H1 (cell line): ENCODE results near the gene MYD88. TPM values are rescaled to one million over a fixed set of nuclear protein-coding genes. Genes with fewer than 3 reads are reported as not detected.

ENCODE experiments used
- CTCF ChIA-PET: fragments of 300-600 bp; sonication (Branson Sonifier 250); formaldehyde crosslinking; loops from one replicate; lab custom pipeline; 2021; ENCODE audit not compliant: partially characterized antibody; lab: Charles Lee
- POLR2A ChIA-PET: fragments of 300-600 bp; sonication (Branson Sonifier 250); formaldehyde crosslinking; loops from one replicate; lab custom pipeline; 2021; ENCODE audit warnings: inconsistent platforms; ENCODE audit not compliant: partially characterized antibody; lab: Charles Lee
- DNase-seq, 2 experiments: peaks; one replicate each; pipeline versions ENCODE4 v3.0.0 to v3.0.0-alpha.2; 2010 to 2022; ENCODE audit warnings: low spot score in 2 of 2, low read depth in 1 of 2, mixed read lengths in 1 of 2
- FAIRE-seq: peaks from 2 replicates; lab custom pipeline; 2011; peaks lifted over from hg19 to GRCh38; lab: Jason Lieb, UNC
- H2AFZ ChIP-seq: 2 replicates; pipeline ENCODE4 v1.8.1; 2012; ENCODE audit warnings: low read length, inconsistent platforms
- H2AK5ac ChIP-seq: 2 replicates; pipeline ENCODE4 v1.6.1; 2013; ENCODE audit warnings: low read depth, low read length
- H2BK120ac ChIP-seq: replicated peaks from 2 replicates; pipeline ENCODE3; 2013; ENCODE audit warnings: low read depth, low read length, inconsistent platforms
- H2BK12ac ChIP-seq: 2 replicates; pipeline ENCODE4 v1.6.1; 2013; ENCODE audit warnings: low read depth, low read length
- H2BK15ac ChIP-seq: 2 replicates; pipeline ENCODE4 v1.6.1; 2013; ENCODE audit warnings: low read length
- H2BK20ac ChIP-seq: 2 replicates; pipeline ENCODE4 v1.6.1; 2013; ENCODE audit warnings: low read length
- H2BK5ac ChIP-seq: 2 replicates; pipeline ENCODE4 v1.6.1; 2013; ENCODE audit warnings: low read depth, low read length
- H3K14ac ChIP-seq: 2 replicates; pipeline ENCODE4 v1.6.1; 2013; ENCODE audit warnings: inconsistent platforms; ENCODE audit not compliant: insufficient read length
- H3K18ac ChIP-seq: 2 replicates; pipeline ENCODE4 v1.6.1; 2013; ENCODE audit warnings: low read length; ENCODE audit errors: extremely low read depth
- H3K23ac ChIP-seq: 2 replicates; pipeline ENCODE4 v1.6.1; 2013; ENCODE audit warnings: inconsistent platforms; ENCODE audit not compliant: insufficient read length
- H3K23me2 ChIP-seq: 2 replicates; pipeline ENCODE4 v1.6.1; 2013; ENCODE audit warnings: low read depth, low read length
- H3K27ac ChIP-seq: 2 replicates; pipeline ENCODE4 v1.6.1; 2011; ENCODE audit warnings: low read depth, low read length, inconsistent platforms
- H3K27me3 ChIP-seq, 4 experiments: replicated peaks in 1 of 4; 1 replicate in 1 of 4; 2 replicates in 3 of 4; pipeline versions ENCODE4 v1.6.1 to v1.8.1; 2011 to 2013; ENCODE audit warnings: low read length in 3 of 4, mild to moderate bottlenecking in 3 of 4, inconsistent platforms in 2 of 4, mixed read lengths in 2 of 4, moderate library complexity in 1 of 4; ENCODE audit not compliant: control insufficient read depth in 3 of 4, insufficient read depth in 3 of 4; ENCODE audit errors: extremely low read depth in 1 of 4
- H3K36me3 ChIP-seq, 4 experiments: 2 replicates each; pipeline versions ENCODE4 v1.6.1 to v1.8.1; 2011 to 2013; ENCODE audit warnings: mild to moderate bottlenecking in 4 of 4, low read length in 3 of 4, moderate library complexity in 2 of 4, control low read depth in 1 of 4, inconsistent platforms in 1 of 4; ENCODE audit not compliant: insufficient read depth in 4 of 4, control insufficient read depth in 2 of 4
- H3K4ac ChIP-seq: replicated peaks from 2 replicates; pipeline ENCODE3; 2013; ENCODE audit warnings: low read length, low read depth, mixed read lengths, inconsistent platforms; ENCODE audit not compliant: insufficient read length
- H3K4me1 ChIP-seq, 4 experiments: replicated peaks in 1 of 4; 1 replicate in 1 of 4; 2 replicates in 3 of 4; pipeline versions ENCODE4 v1.6.1 to v1.8.1; 2011 to 2013; ENCODE audit warnings: low read length in 3 of 4, inconsistent platforms in 2 of 4, mixed read lengths in 1 of 4; ENCODE audit not compliant: insufficient read depth in 4 of 4, control insufficient read depth in 3 of 4
- H3K4me2 ChIP-seq, 2 experiments: 2 replicates each; pipeline versions ENCODE4 v1.6.1 to v1.8.1; 2011 to 2013; ENCODE audit warnings: low read depth in 2 of 2, low read length in 2 of 2, control low read depth in 1 of 2, inconsistent platforms in 1 of 2, mild to moderate bottlenecking in 1 of 2; ENCODE audit not compliant: insufficient read depth in 1 of 2
- H3K4me3 ChIP-seq, 4 experiments: fragments of 200-600, 300-600 bp in 1 of 4; sonication (generic), shearing (Covaris generic), sonication (Bioruptor Twin) in 1 of 4; 2 replicates each; pipeline versions ENCODE4 v1.5.1 to v1.8.1; 2011 to 2016; ENCODE audit warnings: low read length in 4 of 4, low read depth in 3 of 4, control low read depth in 2 of 4, inconsistent platforms in 2 of 4, mild to moderate bottlenecking in 2 of 4, mixed read lengths in 1 of 4, moderate library complexity in 1 of 4; ENCODE audit not compliant: insufficient read depth in 2 of 4; ENCODE audit errors: extremely low read depth in 1 of 4
- H3K56ac ChIP-seq: replicated peaks from 2 replicates; pipeline ENCODE3; 2013; ENCODE audit warnings: low read depth, mild to moderate bottlenecking, mixed read lengths, low read length, inconsistent platforms; ENCODE audit not compliant: insufficient read length
- H3K79me1 ChIP-seq: 2 replicates; pipeline ENCODE4 v1.6.1; 2013; ENCODE audit warnings: low read depth, low read length, control low read depth
- H3K79me2 ChIP-seq, 2 experiments: 2 replicates each; pipeline versions ENCODE4 v1.6.1 to v1.8.1; 2012 to 2013; ENCODE audit warnings: low read length in 2 of 2, mild to moderate bottlenecking in 2 of 2, inconsistent platforms in 1 of 2; ENCODE audit not compliant: insufficient read depth in 2 of 2, control insufficient read depth in 1 of 2
- H3K9ac ChIP-seq, 4 experiments: replicated peaks in 1 of 4; 1 replicate in 1 of 4; 2 replicates in 3 of 4; pipeline versions ENCODE4 v1.6.1 to v1.8.1; 2011 to 2013; ENCODE audit warnings: low read depth in 3 of 4, low read length in 3 of 4, control low read depth in 2 of 4, mild to moderate bottlenecking in 2 of 4, moderate library complexity in 2 of 4, inconsistent platforms in 1 of 4; ENCODE audit errors: extremely low read depth in 1 of 4
- H3K9me3 ChIP-seq, 2 experiments: 2 replicates each; pipeline versions ENCODE4 v1.6.1 to v1.8.1; 2012 to 2013; ENCODE audit warnings: mild to moderate bottlenecking in 2 of 2, moderate library complexity in 2 of 2, control low read depth in 1 of 2, inconsistent platforms in 1 of 2, low read depth in 1 of 2, low read length in 1 of 2, mixed read lengths in 1 of 2; ENCODE audit not compliant: insufficient read depth in 2 of 2
- H4K20me1 ChIP-seq, 2 experiments: replicated peaks in 1 of 2; 2 replicates each; pipeline versions ENCODE3 to v1.8.1; 2011 to 2013; ENCODE audit warnings: inconsistent platforms in 2 of 2, low read length in 2 of 2, mild to moderate bottlenecking in 1 of 2; ENCODE audit not compliant: insufficient read depth in 2 of 2, control insufficient read depth in 1 of 2
- H4K5ac ChIP-seq: 2 replicates; pipeline ENCODE4 v1.6.1; 2013; ENCODE audit warnings: low read length, low read depth, mixed read lengths, inconsistent platforms; ENCODE audit not compliant: insufficient read length
- H4K8ac ChIP-seq: 2 replicates; pipeline ENCODE4 v1.8.0; 2013; ENCODE audit warnings: mild to moderate bottlenecking, moderate library complexity, low read length, inconsistent platforms; ENCODE audit not compliant: insufficient read depth; ENCODE audit errors: extremely low read depth
- H4K91ac ChIP-seq: replicated peaks from 2 replicates; pipeline ENCODE3; 2013; ENCODE audit warnings: low read length, mixed read lengths, inconsistent platforms; ENCODE audit not compliant: insufficient read length
- JUND ChIP-seq: IDR thresholded peaks from 2 replicates; pipeline ENCODE4 v1.6.1; 2011; ENCODE audit warnings: mild to moderate bottlenecking, improper control_type of control experiment, low read length
- KDM4A ChIP-seq: IDR thresholded peaks from one replicate; pipeline ENCODE4 v1.7.1; 2012; ENCODE audit warnings: low read depth, mild to moderate bottlenecking, moderate library complexity, low read length, inconsistent platforms; ENCODE audit not compliant: severe bottlenecking
- WGBS, 2 experiments: shearing (Covaris generic) in 1 of 2; methylation state at CpG; one replicate each; pipeline versions ENCODE4 v1.1.6 to v1.1.7; 2013 to 2015; ENCODE audit warnings: low lambda C conversion rate in 2 of 2, mixed read lengths in 2 of 2, inconsistent platforms in 1 of 2, low coverage in 1 of 2, missing lambda C conversion rate in 1 of 2; ENCODE audit not compliant: insufficient replicate concordance in 2 of 2, insufficient coverage in 1 of 2, insufficient read length in 1 of 2; ENCODE audit errors: extremely low coverage in 1 of 2, missing lambda C conversion rate in 1 of 2; 5-methylcytosine and 5-hydroxymethylcytosine counted together
- polyA plus RNA-seq, 7 experiments: library from polyadenylated mRNA; depleted of rRNA in 3 of 7; stranded (reverse) in 5 of 7; unstranded in 2 of 7; fragments of >200 nt in 5 of 7; fragments of 200-250 nt in 2 of 7; gene quantifications; 1 replicate in 5 of 7; 2 replicates in 1 of 7; 4 replicates in 1 of 7; pipeline versions ENCODE4 v1.2.1 to v1.2.3, GENCODE V29; 2011 to 2013; ENCODE audit warnings: missing spikeins in 2 of 7, mixed read lengths in 2 of 7
- total RNA-seq: library from RNA; stranded (reverse); fragmentation: NEBNext Ultra II Directional; extraction: Animal tissue kit (Norgen Biotek cat#: 25700); gene quantifications from 2 replicates; pipeline ENCODE4 v1.2.1, GENCODE V29; 2021
- TF ChIP-seq, protein P1 (sequence below): IDR thresholded peaks from 2 replicates; pipeline ENCODE4 v1.6.1; 2011; ENCODE audit warnings: low read length, improper control_type of control experiment

MYD88 gene
- total and polyA plus RNA-seq, 2 of the 8 experiments (the other 6 are each of a cell fraction or from before 2014, with no cell fraction given), result 22.1 to 22.5 TPM

GRCh38 chr3:38139191-38139590, 730 bp downstream of the MYD88 start:
- H3K9me3 ChIP-seq, result no peaks in the 10 kb centered on the region
- peaks cover 3 to 11% (median 9%) of the 10 kb centered on the region in 4 experiments; a peak in 4 of 8 replicates for H3K36me3 ChIP-seq
- H4K8ac ChIP-seq, result no peak overlapping the region
- H2BK12ac ChIP-seq, result 0 out of 2 replicates have a peak overlapping the region, but pooled peaks have one; percentile 96
- TF ChIP-seq KDM4A (no peak), JUND (no peak)
- TF ChIP-seq, protein P1, sequence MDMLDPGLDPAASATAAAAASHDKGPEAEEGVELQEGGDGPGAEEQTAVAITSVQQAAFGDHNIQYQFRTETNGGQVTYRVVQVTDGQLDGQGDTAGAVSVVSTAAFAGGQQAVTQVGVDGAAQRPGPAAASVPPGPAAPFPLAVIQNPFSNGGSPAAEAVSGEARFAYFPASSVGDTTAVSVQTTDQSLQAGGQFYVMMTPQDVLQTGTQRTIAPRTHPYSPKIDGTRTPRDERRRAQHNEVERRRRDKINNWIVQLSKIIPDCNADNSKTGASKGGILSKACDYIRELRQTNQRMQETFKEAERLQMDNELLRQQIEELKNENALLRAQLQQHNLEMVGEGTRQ, result no peak
- H3K18ac ChIP-seq, result peak overlapping the region; percentile 98; the same call in 1 of the 2 replicates
- H4K91ac ChIP-seq, result peak overlapping the region; percentile 22
- DNase-seq (peak in 1 of 2 experiments; percentile 43), FAIRE-seq (no peak)
- ChIA-PET POLR2A (interaction anchor here (0.7 to 3.7 kb wide), 6 partner anchors 9 to 180 kb away, joined by 3 to 38 read pairs (median 3); partner anchors contain the start of gene OXSR1), CTCF (interaction anchor here (0.8 to 8.1 kb wide), 11 partner anchors 14 to 668 kb away, joined by 3 to 52 read pairs (median 4); no protein-coding TSS in a partner anchor)
- H3K4ac ChIP-seq, result peak overlapping the region; percentile 73
- H3K27ac ChIP-seq, result no peak overlapping the region
- peak overlapping the region; percentile 29 for H3K14ac ChIP-seq
- H2BK20ac ChIP-seq, result no peak overlapping the region
- peaks cover 0 to 2% of the 10 kb centered on the region in 2 experiments for H4K20me1 ChIP-seq
- peak overlapping the region; percentile 9 for H2BK120ac ChIP-seq
- H3K79me1 ChIP-seq, result no peaks in the 10 kb centered on the region; the same call in 1 of the 2 replicates
- 0 out of 2 replicates have a peak overlapping the region, but pooled peaks have one; percentile 43 for H2AFZ ChIP-seq
- peak overlapping the region in 3 of 4 experiments; percentile 47 to 73 (median 72); a peak in 5 of 7 replicates for H3K9ac ChIP-seq
- H3K79me2 ChIP-seq, result peaks cover 0 to 12% of the 10 kb centered on the region in 2 experiments; a peak in 1 of 4 replicates
- no peak overlapping the region for H2AK5ac ChIP-seq
- H2BK5ac ChIP-seq, result no peak overlapping the region; the same call in 1 of the 2 replicates
- no peak overlapping the region for H3K23ac ChIP-seq
- H3K27me3 ChIP-seq, result no peaks in the 10 kb centered on the region
- no peak overlapping the region for H2BK15ac ChIP-seq
- 32% methylated on average over 8 of the region's 8 CpGs; no CpG with 5 or more reads in 1 of the 2 experiments for WGBS, 2 experiments
- peak overlapping the region; percentile 77 for H3K56ac ChIP-seq
- H3K4me2 ChIP-seq, result peak overlapping the region; percentile 64 to 95
- peak overlapping the region; percentile 73 to 87 (median 84) for H3K4me3 ChIP-seq
- peaks cover 7 to 16% (median 13%) of the 10 kb centered on the region in 4 experiments for H3K4me1 ChIP-seq
- peak overlapping the region; percentile 99 for H4K5ac ChIP-seq
- peaks cover 21% of the 10 kb centered on the region for H3K23me2 ChIP-seq
